ENCODE results near the gene GBF1. TPM values are rescaled to one million over a fixed set of nuclear protein-coding genes. Genes with fewer than 3 reads are reported as not detected.

The GBF1 gene
- total and polyA plus RNA-seq, 2 experiments from 2014 or later, result 43.1 to 55.4 TPM

GRCh38 chr10:102326031-102326430 is 80.7 kb downstream of the GBF1 start:
- WGBS (ENCODE audit: low lambda C conversion rate, missing lambda C conversion rate), result 98% methylated on average over 4 of the region's 4 CpGs
- Histone ChIP-seq H4K20me1 (ENCODE audit: insufficient read depth, poor library complexity, severe bottlenecking) (peaks cover 81% of the 10 kb centered on the region), H3K9me2 (replicated peaks; ENCODE audit: insufficient read depth) (no peaks in the 10 kb centered on the region), H3K4me3 (no peak overlapping the region), H3K4me1 (ENCODE audit: insufficient read depth) (peaks cover 22% of the 10 kb centered on the region), H3K4me2 (no peak overlapping the region), H2AFZ (no peak overlapping the region), H3K79me2 (peaks cover 93% of the 10 kb centered on the region), H3K27ac (no peak overlapping the region), H3K9me3 (ENCODE audit: low read depth) (no peaks in the 10 kb centered on the region), H3K27me3 (no peaks in the 10 kb centered on the region), H3K36me3 (replicated peaks; ENCODE audit: insufficient read depth, low read depth) (no peaks in the 10 kb centered on the region)
- DNase-seq (ENCODE audit: low spot score), result no peak
- no peak for TF ChIP-seq CTCF (IDR thresholded peaks at IDR 0.05; ENCODE audit: poor library complexity)
- TF ChIP-seq EZH2 (IDR thresholded peaks at IDR 0.05; ENCODE audit: borderline replicate concordance), result no peak
- no peak for TF ChIP-seq EZH2phosphoT487 (IDR thresholded peaks at IDR 0.05; ENCODE audit: low read depth, severe bottlenecking, unreplicated experiment)

GRCh38 chr10:102327002-102327401 is 81.7 kb downstream of the GBF1 start:
- TF ChIP-seq CTCF (IDR thresholded peaks at IDR 0.05; ENCODE audit: poor library complexity), result no peak
- no peak for TF ChIP-seq EZH2phosphoT487 (IDR thresholded peaks at IDR 0.05; ENCODE audit: low read depth, severe bottlenecking, unreplicated experiment)
- no peak for TF ChIP-seq EZH2 (IDR thresholded peaks at IDR 0.05; ENCODE audit: borderline replicate concordance)
- no peaks in the 10 kb centered on the region for H3K9me2 ChIP-seq (replicated peaks; ENCODE audit: insufficient read depth)
- no peaks in the 10 kb centered on the region for H3K9me3 ChIP-seq (ENCODE audit: low read depth)
- no peak for DNase-seq (ENCODE audit: low spot score)
- WGBS (ENCODE audit: low lambda C conversion rate, missing lambda C conversion rate), result 62% methylated on average over 5 of the region's 5 CpGs
- H3K27me3 ChIP-seq, result no peaks in the 10 kb centered on the region
- no peak overlapping the region for H3K4me3 ChIP-seq
- H4K20me1 ChIP-seq (ENCODE audit: insufficient read depth, poor library complexity, severe bottlenecking), result peaks cover 86% of the 10 kb centered on the region
- H3K4me1 ChIP-seq (ENCODE audit: insufficient read depth), result peaks cover 22% of the 10 kb centered on the region
- H3K27ac ChIP-seq, result no peak overlapping the region
- no peak overlapping the region for H3K4me2 ChIP-seq
- no peaks in the 10 kb centered on the region for H3K36me3 ChIP-seq (replicated peaks; ENCODE audit: insufficient read depth, low read depth)
- H3K79me2 ChIP-seq, result peaks cover 93% of the 10 kb centered on the region
- no peak overlapping the region for H2AFZ ChIP-seq

- peaks cover 82% of the 10 kb centered on the region for H4K20me1 ChIP-seq (ENCODE audit: insufficient read depth, poor library complexity, severe bottlenecking)
- H3K79me2 ChIP-seq, result peaks cover 94% of the 10 kb centered on the region
- TF ChIP-seq CTCF (IDR thresholded peaks at IDR 0.05; ENCODE audit: poor library complexity) (no peak), EZH2 (IDR thresholded peaks at IDR 0.05; ENCODE audit: borderline replicate concordance) (no peak), EZH2phosphoT487 (IDR thresholded peaks at IDR 0.05; ENCODE audit: low read depth, severe bottlenecking, unreplicated experiment) (no peak)
These were observed 82.3 kb downstream of the GBF1 start for GRCh38 chr10:102327641-102328040.

GRCh38 chr10:102332772-102333171 is 87.4 kb downstream of the GBF1 start:
- no peaks in the 10 kb centered on the region for H3K27me3 ChIP-seq
- H3K4me1 ChIP-seq (ENCODE audit: insufficient read depth), result peaks cover 21% of the 10 kb centered on the region
- TF ChIP-seq EZH2phosphoT487 (IDR thresholded peaks at IDR 0.05; ENCODE audit: low read depth, severe bottlenecking, unreplicated experiment) (no peak), CTCF (IDR thresholded peaks at IDR 0.05; ENCODE audit: poor library complexity) (no peak), EZH2 (IDR thresholded peaks at IDR 0.05; ENCODE audit: borderline replicate concordance) (no peak)
- DNase-seq (ENCODE audit: low spot score), result no peak
- H3K4me2 ChIP-seq, result no peak overlapping the region
- H3K9me3 ChIP-seq (ENCODE audit: low read depth), result no peaks in the 10 kb centered on the region
- no peak overlapping the region for H2AFZ ChIP-seq
- H3K4me3 ChIP-seq, result no peak overlapping the region
- no peak overlapping the region for H3K27ac ChIP-seq
- no peaks in the 10 kb centered on the region for H3K36me3 ChIP-seq (replicated peaks; ENCODE audit: insufficient read depth, low read depth)
- peaks cover 68% of the 10 kb centered on the region for H3K79me2 ChIP-seq
- H4K20me1 ChIP-seq (ENCODE audit: insufficient read depth, poor library complexity, severe bottlenecking), result peaks cover 65% of the 10 kb centered on the region
- no peaks in the 10 kb centered on the region for H3K9me2 ChIP-seq (replicated peaks; ENCODE audit: insufficient read depth)

More at GRCh38 chr10:102327641-102328040, 82.3 kb downstream of the GBF1 start:
- Histone ChIP-seq H3K27me3 (no peaks in the 10 kb centered on the region), H3K27ac (no peak overlapping the region), H3K9me3 (ENCODE audit: low read depth) (no peaks in the 10 kb centered on the region), H3K9me2 (replicated peaks; ENCODE audit: insufficient read depth) (no peaks in the 10 kb centered on the region), H2AFZ (no peak overlapping the region), H3K4me3 (no peak overlapping the region), H3K36me3 (replicated peaks; ENCODE audit: insufficient read depth, low read depth) (no peaks in the 10 kb centered on the region), H3K4me1 (ENCODE audit: insufficient read depth) (peaks cover 22% of the 10 kb centered on the region), H3K4me2 (no peak overlapping the region)
- 74% methylated on average over 2 of the region's 2 CpGs for WGBS (ENCODE audit: low lambda C conversion rate, missing lambda C conversion rate)
- no peak for DNase-seq (ENCODE audit: low spot score)

Measured in hepatocyte (in vitro differentiated cells).